HEK293 (cell line): Measurements from ENCODE around the gene TOP3B.

ENCODE experiments used
- CTCF ChIA-PET: fragments of 350-600 bp; formaldehyde crosslinking; extraction: SDS; loops from one replicate; lab custom pipeline; 2021; ENCODE audit warnings: antibody characterized with exemption; lab: Yijun Ruan, JAX
- POLR2A ChIA-PET: fragments of 300-600 bp; formaldehyde crosslinking; extraction: SDS; loops from one replicate; lab custom pipeline; 2020; ENCODE audit warnings: antibody characterized with exemption, inconsistent platforms; lab: Yijun Ruan, JAX
- H3K27ac ChIP-seq: fragments of 200-500 bp; sonication (Bioruptor generic); 2 replicates; pipeline ENCODE4 v1.5.1; 2014; ENCODE audit warnings: low read depth, low read length, control low read depth, inconsistent platforms; ENCODE audit errors: extremely low read depth
- H3K36me3 ChIP-seq, 2 experiments: fragments of 200-500 bp in 1 of 2; sonication (Bioruptor generic) in 1 of 2; 1 replicate in 1 of 2; 2 replicates in 1 of 2; pipeline ENCODE4 v1.5.1; 2014 to 2017; ENCODE audit warnings: inconsistent platforms in 2 of 2, low read length in 2 of 2; ENCODE audit not compliant: control insufficient read depth in 2 of 2, insufficient read depth in 1 of 2
- H3K4me1 ChIP-seq: fragments of 200-500 bp; sonication (Bioruptor generic); 2 replicates; pipeline ENCODE4 v1.5.1; 2014; ENCODE audit warnings: mild to moderate bottlenecking, low read length, inconsistent platforms; ENCODE audit not compliant: control insufficient read depth, insufficient read depth
- H3K4me3 ChIP-seq: 2 replicates; pipeline ENCODE4 v1.5.1; 2011; ENCODE audit warnings: low read depth, mild to moderate bottlenecking, control low read depth, low read length, moderate library complexity
- H3K9me3 ChIP-seq: fragments of 200-500 bp; sonication (Bioruptor generic); 2 replicates; pipeline ENCODE4 v1.5.1; 2014; ENCODE audit warnings: low read depth, low read length, inconsistent platforms; ENCODE audit not compliant: control insufficient read depth, insufficient read depth
- BCL11A ChIP-seq: fragments of 450-650 bp; formaldehyde crosslinking; IDR thresholded peaks from 2 replicates; pipeline ENCODE4 v1.5.1; 2016; ENCODE audit warnings: low read depth, missing biosample characterization, missing genetic modification characterization
- EGR2 ChIP-seq: fragments of 450-650 bp; formaldehyde crosslinking; IDR thresholded peaks from 2 replicates; pipeline ENCODE4 v1.5.1; 2016; ENCODE audit warnings: low read depth, missing biosample characterization, missing genetic modification characterization
- GLIS1 ChIP-seq: fragments of 450-650 bp; formaldehyde crosslinking; IDR thresholded peaks from 2 replicates; pipeline ENCODE4 v1.5.1; 2016; ENCODE audit warnings: missing biosample characterization, missing genetic modification characterization
- HOXD13 ChIP-seq: sonication (generic); formaldehyde crosslinking; IDR thresholded peaks from 2 replicates; pipeline ENCODE4 v1.8.0; 2022; ENCODE audit warnings: missing genetic modification reagents, borderline replicate concordance
- KLF1 ChIP-seq: fragments of 450-650 bp; formaldehyde crosslinking; IDR thresholded peaks from 2 replicates; pipeline ENCODE4 v1.5.1; 2016; ENCODE audit warnings: missing biosample characterization, missing genetic modification characterization
- SCRT1 ChIP-seq: fragments of 450-650 bp; formaldehyde crosslinking; IDR thresholded peaks from 2 replicates; pipeline ENCODE4 v1.5.1; 2016; ENCODE audit warnings: missing biosample characterization, missing genetic modification characterization, borderline replicate concordance
- YY1 ChIP-seq: fragments of 450-650 bp; formaldehyde crosslinking; IDR thresholded peaks from 2 replicates; pipeline ENCODE4 v1.5.1; 2018; ENCODE audit warnings: missing biosample characterization, missing genetic modification characterization
- ZBTB48 ChIP-seq: fragments of 450-650 bp; formaldehyde crosslinking; IDR thresholded peaks from 2 replicates; pipeline ENCODE4 v1.5.1; 2016; ENCODE audit warnings: missing biosample characterization, missing genetic modification characterization
- ZFHX2 ChIP-seq: fragments of 450-650 bp; formaldehyde crosslinking; conservative IDR thresholded peaks from 2 replicates; pipeline ENCODE4 v1.5.1; 2016; ENCODE audit warnings: missing biosample characterization, missing genetic modification characterization
- ZFP3 ChIP-seq: fragments of 450-650 bp; formaldehyde crosslinking; IDR thresholded peaks from 2 replicates; pipeline ENCODE4 v1.5.1; 2016; ENCODE audit warnings: low read depth, missing biosample characterization, missing genetic modification characterization
- ZNF23 ChIP-seq: fragments of 450-650 bp; formaldehyde crosslinking; IDR thresholded peaks from 2 replicates; pipeline ENCODE4 v1.5.1; 2016; ENCODE audit warnings: missing biosample characterization, missing genetic modification characterization, borderline replicate concordance
- ZNF248 ChIP-seq: fragments of 450-650 bp; formaldehyde crosslinking; IDR thresholded peaks from 2 replicates; pipeline ENCODE4 v1.5.1; 2017; ENCODE audit warnings: missing biosample characterization, missing genetic modification characterization
- ZNF394 ChIP-seq: fragments of 450-650 bp; formaldehyde crosslinking; IDR thresholded peaks from 2 replicates; pipeline ENCODE4 v1.5.1; 2016; ENCODE audit warnings: missing biosample characterization, missing genetic modification characterization, mild to moderate bottlenecking, moderate library complexity, borderline replicate concordance
- ZNF423 ChIP-seq: fragments of 450-650 bp; formaldehyde crosslinking; IDR thresholded peaks from 2 replicates; pipeline ENCODE4 v1.5.1; 2016; ENCODE audit warnings: missing biosample characterization, missing genetic modification characterization
- ZNF571 ChIP-seq: fragments of 450-650 bp; formaldehyde crosslinking; IDR thresholded peaks from 2 replicates; pipeline ENCODE4 v1.5.0; 2017; ENCODE audit warnings: missing biosample characterization, missing genetic modification characterization
- ZNF658 ChIP-seq: fragments of 450-650 bp; formaldehyde crosslinking; IDR thresholded peaks from 2 replicates; pipeline ENCODE4; 2016; ENCODE audit warnings: missing biosample characterization, missing genetic modification characterization
- ZNF792 ChIP-seq: fragments of 450-650 bp; formaldehyde crosslinking; IDR thresholded peaks from 2 replicates; pipeline ENCODE4 v1.5.1; 2016; ENCODE audit warnings: missing biosample characterization, missing genetic modification characterization
- ZNF843 ChIP-seq: fragments of 450-650 bp; formaldehyde crosslinking; IDR thresholded peaks from 2 replicates; pipeline ENCODE4 v1.5.1; 2016; ENCODE audit warnings: missing biosample characterization, missing genetic modification characterization
- TF ChIP-seq, protein P1 (sequence below): fragments of 450-650 bp; formaldehyde crosslinking; IDR thresholded peaks from 2 replicates; pipeline ENCODE4 v1.5.1; 2016; ENCODE audit warnings: missing biosample characterization, missing genetic modification characterization
- TF ChIP-seq, protein P2 (sequence below): fragments of 450-650 bp; formaldehyde crosslinking; IDR thresholded peaks from 2 replicates; pipeline ENCODE4 v1.5.1; 2017; ENCODE audit warnings: missing biosample characterization, missing genetic modification characterization
- TF ChIP-seq, protein P3 (sequence below): IDR thresholded peaks from 2 replicates; pipeline ENCODE4 v1.6.1; 2011; ENCODE audit warnings: mild to moderate bottlenecking, low read depth, low read length, borderline replicate concordance

Gene TOP3B

DNA sequence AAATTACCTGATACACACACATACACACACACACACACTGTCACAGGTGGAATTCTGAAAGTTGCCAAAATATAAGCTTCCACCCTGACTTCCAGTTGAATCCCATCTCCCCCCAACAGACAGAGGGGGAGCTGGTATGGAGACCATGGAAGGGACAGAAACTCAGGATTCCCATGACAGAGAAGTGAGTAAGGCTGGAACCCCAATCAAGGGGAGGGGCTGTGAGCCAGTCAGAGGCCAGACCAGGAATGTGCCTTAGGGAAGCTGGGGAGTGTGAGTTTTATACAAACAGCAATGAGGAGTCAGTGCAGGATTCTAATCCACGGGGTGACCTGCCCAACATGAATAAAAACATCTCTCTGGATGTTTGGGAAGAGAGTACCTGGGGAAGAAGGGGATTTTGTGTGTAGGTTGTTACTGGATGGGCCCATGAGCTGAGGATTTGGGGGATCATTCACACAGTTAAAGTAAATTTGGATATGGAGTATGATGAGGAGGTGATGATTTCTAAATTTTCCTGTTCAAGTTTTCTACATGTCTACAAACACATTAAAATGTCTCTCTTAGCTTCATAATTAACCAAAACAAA lies 38.7 kb upstream of the TOP3B start:
- ChIA-PET CTCF (interaction anchor here (0.5 to 1.3 kb wide), 4 partner anchors 35 to 312 kb away, joined by 3 to 4 read pairs (median 4); no protein-coding TSS in a partner anchor), POLR2A (no interaction called here)
- H3K36me3 ChIP-seq = no peaks in the 10 kb centered on the region
- H3K27ac ChIP-seq = no peak overlapping the region
- no peaks in the 10 kb centered on the region for H3K4me1 ChIP-seq
- H3K4me3 ChIP-seq = no peak overlapping the region
- no peaks in the 10 kb centered on the region for H3K9me3 ChIP-seq
- TF ChIP-seq SCRT1 (tag by site-specific recombination) (no peak), BCL11A (tag by site-specific recombination) (no peak)
- TF ChIP-seq, protein P1, sequence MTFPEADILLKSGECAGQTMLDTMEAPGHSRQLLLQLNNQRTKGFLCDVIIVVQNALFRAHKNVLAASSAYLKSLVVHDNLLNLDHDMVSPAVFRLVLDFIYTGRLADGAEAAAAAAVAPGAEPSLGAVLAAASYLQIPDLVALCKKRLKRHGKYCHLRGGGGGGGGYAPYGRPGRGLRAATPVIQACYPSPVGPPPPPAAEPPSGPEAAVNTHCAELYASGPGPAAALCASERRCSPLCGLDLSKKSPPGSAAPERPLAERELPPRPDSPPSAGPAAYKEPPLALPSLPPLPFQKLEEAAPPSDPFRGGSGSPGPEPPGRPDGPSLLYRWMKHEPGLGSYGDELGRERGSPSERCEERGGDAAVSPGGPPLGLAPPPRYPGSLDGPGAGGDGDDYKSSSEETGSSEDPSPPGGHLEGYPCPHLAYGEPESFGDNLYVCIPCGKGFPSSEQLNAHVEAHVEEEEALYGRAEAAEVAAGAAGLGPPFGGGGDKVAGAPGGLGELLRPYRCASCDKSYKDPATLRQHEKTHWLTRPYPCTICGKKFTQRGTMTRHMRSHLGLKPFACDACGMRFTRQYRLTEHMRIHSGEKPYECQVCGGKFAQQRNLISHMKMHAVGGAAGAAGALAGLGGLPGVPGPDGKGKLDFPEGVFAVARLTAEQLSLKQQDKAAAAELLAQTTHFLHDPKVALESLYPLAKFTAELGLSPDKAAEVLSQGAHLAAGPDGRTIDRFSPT = no peak
- TF ChIP-seq, protein P2, sequence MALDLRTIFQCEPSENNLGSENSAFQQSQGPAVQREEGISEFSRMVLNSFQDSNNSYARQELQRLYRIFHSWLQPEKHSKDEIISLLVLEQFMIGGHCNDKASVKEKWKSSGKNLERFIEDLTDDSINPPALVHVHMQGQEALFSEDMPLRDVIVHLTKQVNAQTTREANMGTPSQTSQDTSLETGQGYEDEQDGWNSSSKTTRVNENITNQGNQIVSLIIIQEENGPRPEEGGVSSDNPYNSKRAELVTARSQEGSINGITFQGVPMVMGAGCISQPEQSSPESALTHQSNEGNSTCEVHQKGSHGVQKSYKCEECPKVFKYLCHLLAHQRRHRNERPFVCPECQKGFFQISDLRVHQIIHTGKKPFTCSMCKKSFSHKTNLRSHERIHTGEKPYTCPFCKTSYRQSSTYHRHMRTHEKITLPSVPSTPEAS (tag by site-specific recombination) = no peak

DNA sequence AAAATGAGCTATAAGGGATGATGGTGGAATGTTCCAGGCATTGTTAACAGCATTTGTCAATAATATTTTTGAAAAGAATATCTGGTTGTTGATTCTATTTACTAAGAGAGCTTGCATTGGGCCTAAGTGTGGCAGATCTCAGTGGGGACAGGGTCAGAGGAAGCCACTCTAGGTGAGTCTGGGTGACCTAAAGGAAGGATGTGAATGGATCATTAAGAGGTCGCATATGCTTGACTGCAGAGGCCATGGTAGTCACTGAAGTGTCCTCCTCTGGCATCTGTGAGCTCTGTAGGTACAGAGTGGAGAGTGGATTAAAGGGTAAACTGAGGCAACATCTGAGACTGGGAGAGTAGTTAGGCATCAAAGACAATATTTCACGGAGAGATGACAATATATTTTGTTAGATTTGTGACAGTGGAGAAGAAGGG lies 37.9 kb upstream of the TOP3B start:
- H3K27ac ChIP-seq = no peak overlapping the region
- ChIA-PET CTCF (interaction anchor here (0.7 to 1.3 kb wide), 3 partner anchors 40 to 182 kb away, joined by 3 to 4 read pairs (median 3); no protein-coding TSS in a partner anchor), POLR2A (interaction anchor here (0.6 kb wide), 1 partner anchor 43 kb away, joined by 6 read pairs; no protein-coding TSS in a partner anchor)
- no peaks in the 10 kb centered on the region for H3K9me3 ChIP-seq
- no peaks in the 10 kb centered on the region for H3K36me3 ChIP-seq
- TF ChIP-seq ZFP3 (tag by site-specific recombination) (no peak), ZNF658 (tag by site-specific recombination) (no peak)
- H3K4me1 ChIP-seq = no peaks in the 10 kb centered on the region
- no peak overlapping the region for H3K4me3 ChIP-seq

DNA sequence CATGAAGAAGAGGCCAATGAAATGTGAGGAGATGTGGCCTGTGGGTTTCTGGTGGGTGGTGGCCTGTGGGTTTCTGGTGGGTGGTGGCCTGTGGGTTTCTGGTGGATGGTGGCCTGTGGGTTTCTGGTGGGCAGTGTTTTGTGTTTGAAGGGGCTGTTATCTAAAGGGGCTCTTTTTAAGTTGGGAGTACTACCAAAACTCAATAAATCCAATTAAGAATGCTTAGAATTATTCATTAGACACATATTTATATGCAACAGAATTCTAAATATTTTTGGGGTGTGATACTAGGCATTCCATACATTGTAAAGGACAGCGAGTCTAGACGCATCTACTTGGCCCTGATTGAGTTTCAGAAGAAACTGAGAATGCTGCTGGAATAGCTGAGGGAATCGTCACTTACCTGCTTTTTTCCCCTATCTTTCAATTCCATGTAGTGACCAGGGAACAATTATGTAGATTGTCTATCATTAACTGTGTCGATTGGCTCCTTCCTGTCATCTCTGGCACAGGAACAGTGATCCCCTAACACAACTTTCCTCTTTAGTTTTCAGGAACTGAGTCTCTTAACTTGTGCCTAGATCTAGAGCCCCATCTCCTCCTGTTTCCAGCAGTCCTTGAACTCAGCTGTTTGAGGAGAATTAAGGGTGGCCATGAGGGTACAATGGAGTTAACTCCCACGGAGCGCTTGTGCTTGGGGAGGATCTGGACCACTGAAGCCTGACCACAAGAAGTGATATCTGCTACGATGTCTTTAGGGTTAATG lies 37.3 kb upstream of the TOP3B start:
- Histone ChIP-seq H3K4me3 (no peak overlapping the region), H3K9me3 (no peaks in the 10 kb centered on the region), H3K4me1 (no peaks in the 10 kb centered on the region), H3K27ac (no peak overlapping the region), H3K36me3 (no peaks in the 10 kb centered on the region)
- POLR2A ChIA-PET = interaction anchor here (0.6 kb wide), 1 partner anchor 43 kb away, joined by 6 read pairs; no protein-coding TSS in a partner anchor
- CTCF ChIA-PET = interaction anchor here (0.7 kb wide), 1 partner anchor 91 kb away, joined by 3 read pairs; no protein-coding TSS in a partner anchor
- peak; percentile 86 for TF ChIP-seq ZFHX2 (tag by site-specific recombination)
- no peak for TF ChIP-seq KLF1 (tag by site-specific recombination)
- TF ChIP-seq EGR2 = peak; percentile 98
- no peak for TF ChIP-seq ZNF423 (tag by site-specific recombination)

DNA sequence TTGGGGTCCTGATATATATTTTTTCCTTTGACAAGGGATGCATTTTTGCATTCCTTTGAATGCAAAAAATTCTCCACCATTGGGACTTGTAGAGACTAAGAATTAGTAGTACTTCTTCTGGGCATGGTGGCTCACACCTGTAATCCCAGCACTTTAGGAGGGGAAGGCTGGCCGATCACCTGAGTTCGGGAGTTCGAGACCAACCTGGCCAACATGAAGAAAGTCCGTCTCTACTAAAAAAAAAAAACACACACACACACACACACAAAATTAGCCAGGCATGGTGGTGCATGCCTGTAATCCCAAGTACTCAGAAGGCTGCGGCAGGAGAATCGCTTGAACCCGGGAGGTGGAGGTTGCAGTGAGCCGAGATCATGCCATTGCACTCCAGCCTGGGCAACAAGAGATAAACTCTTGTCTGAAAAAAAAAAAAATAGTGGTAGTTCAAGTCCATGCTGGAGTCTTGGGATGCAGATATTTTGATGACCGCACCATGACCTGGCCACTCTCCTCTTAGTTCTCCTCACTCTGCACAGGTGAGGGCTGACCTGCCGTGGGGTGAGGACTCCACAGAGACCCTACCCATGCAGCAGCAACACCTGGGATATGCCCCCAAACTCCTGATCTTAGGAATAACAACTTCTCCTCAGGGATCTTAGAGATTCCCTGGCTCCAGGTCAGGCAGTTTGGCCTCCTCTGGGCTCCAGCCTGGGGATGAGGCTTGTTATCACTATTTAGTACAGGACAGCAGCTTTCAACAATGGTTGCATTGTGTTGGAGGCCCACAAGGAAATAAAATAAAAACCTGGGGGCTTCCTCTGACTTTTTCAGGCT lies 36.5 kb upstream of the TOP3B start:
- no peak overlapping the region for H3K4me3 ChIP-seq
- H3K9me3 ChIP-seq = no peaks in the 10 kb centered on the region
- ChIA-PET CTCF (interaction anchor here (1.1 kb wide), 1 partner anchor 183 kb away, joined by 3 read pairs; no protein-coding TSS in a partner anchor), POLR2A (no interaction called here)
- no peaks in the 10 kb centered on the region for H3K36me3 ChIP-seq
- H3K27ac ChIP-seq = no peak overlapping the region
- no peaks in the 10 kb centered on the region for H3K4me1 ChIP-seq
- TF ChIP-seq ZNF23 (tag by site-specific recombination) (no peak), YY1 (no peak), ZNF571 (tag by site-specific recombination) (no peak), ZNF843 (no peak), ZBTB48 (tag by site-specific recombination) (no peak), HOXD13 (CRISPR knock-in tag) (no peak), ZNF394 (tag by site-specific recombination) (no peak), ZNF248 (no peak), GLIS1 (tag by site-specific recombination) (no peak), ZNF792 (tag by site-specific recombination) (no peak)
- TF ChIP-seq, protein P3, sequence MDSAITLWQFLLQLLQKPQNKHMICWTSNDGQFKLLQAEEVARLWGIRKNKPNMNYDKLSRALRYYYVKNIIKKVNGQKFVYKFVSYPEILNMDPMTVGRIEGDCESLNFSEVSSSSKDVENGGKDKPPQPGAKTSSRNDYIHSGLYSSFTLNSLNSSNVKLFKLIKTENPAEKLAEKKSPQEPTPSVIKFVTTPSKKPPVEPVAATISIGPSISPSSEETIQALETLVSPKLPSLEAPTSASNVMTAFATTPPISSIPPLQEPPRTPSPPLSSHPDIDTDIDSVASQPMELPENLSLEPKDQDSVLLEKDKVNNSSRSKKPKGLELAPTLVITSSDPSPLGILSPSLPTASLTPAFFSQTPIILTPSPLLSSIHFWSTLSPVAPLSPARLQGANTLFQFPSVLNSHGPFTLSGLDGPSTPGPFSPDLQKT = no peak
